Measurements from ENCODE around the gene ATP4B. TPM values are rescaled to one million over a fixed set of nuclear protein-coding genes. Genes with fewer than 3 reads are reported as not detected.

Gene ATP4B
- total RNA-seq, 4 donors from 2014 or later: not detected

DNA sequence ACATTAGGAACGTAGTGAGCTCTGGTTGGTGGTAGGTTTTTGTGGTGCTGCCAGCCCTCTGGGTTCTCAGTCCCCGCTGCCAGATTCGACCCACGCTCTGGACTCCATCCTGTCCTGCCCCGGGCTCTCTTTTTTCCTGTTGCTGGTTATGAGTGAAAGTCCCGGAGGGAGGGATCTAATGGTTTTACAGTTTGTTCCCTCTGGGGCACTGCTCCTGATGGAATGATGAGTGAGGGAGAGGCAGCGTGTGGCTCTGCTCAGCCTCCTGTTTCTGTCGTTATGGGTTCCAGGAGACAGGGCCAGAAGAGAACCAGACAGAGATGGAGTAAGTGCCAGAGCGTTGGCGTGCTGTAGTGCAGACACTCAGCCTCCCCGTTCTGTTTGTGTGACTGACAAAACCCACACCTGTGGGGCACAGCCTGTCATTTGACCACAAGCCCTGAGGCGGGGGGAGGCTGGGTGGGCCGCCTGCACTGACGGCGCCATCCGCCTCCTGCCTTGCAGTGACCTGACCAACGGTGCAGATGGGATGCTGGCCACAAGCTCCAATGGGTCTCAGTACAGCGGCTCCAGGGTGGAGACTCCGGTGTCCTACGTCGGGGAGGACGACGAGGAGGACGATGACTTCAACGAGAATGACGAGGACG lies 18.3 kb downstream of the ATP4B start:
- Histone ChIP-seq H3K27ac (no peak overlapping the region), H3K4me3 (no peak overlapping the region), H3K27me3 (no peaks in the 10 kb centered on the region), H3K9me3 (no peaks in the 10 kb centered on the region), H3K36me3 (peaks cover 0 to 68% (median 13%) of the 10 kb centered on the region in 3 donors), H3K4me1 (no peaks in the 10 kb centered on the region)
- TF ChIP-seq CTCF (IDR thresholded peaks at IDR 0.05) (no peak), POLR2A (IDR thresholded peaks at IDR 0.05) (no peak), EP300 (IDR thresholded peaks at IDR 0.05) (no peak)
- peak in 1 of 2 donors; percentile 5 for DNase-seq (ENCODE audit: low spot score in 2 of 2)
- 93% methylated on average over 27 of the region's 27 CpGs for WGBS, 2 donors

- no peaks in the 10 kb centered on the region for H3K4me1 ChIP-seq
- H3K27me3 ChIP-seq: no peaks in the 10 kb centered on the region
- 94 to 96% methylated on average over 8 of the region's 8 CpGs for WGBS, 2 donors
- TF ChIP-seq CTCF (IDR thresholded peaks at IDR 0.05) (no peak), POLR2A (IDR thresholded peaks at IDR 0.05) (no peak), EP300 (IDR thresholded peaks at IDR 0.05) (no peak)
- no peak overlapping the region for H3K4me3 ChIP-seq
- DNase-seq (ENCODE audit: low spot score in 2 of 2): peak in 1 of 2 donors; percentile 2
- no peaks in the 10 kb centered on the region for H3K9me3 ChIP-seq
- no peak overlapping the region for H3K27ac ChIP-seq
- peaks cover 0 to 78% (median 17%) of the 10 kb centered on the region in 3 donors for H3K36me3 ChIP-seq
Observed at GRCh38 chr13:113638806-113639205, 19.2 kb downstream of the ATP4B start.

GRCh38 chr13:113638173-113638746 lies 19.7 kb downstream of the ATP4B start:
- Histone ChIP-seq H3K27ac (no peak overlapping the region), H3K27me3 (no peaks in the 10 kb centered on the region), H3K9me3 (no peaks in the 10 kb centered on the region), H3K36me3 (peaks cover 0 to 83% (median 17%) of the 10 kb centered on the region in 3 donors), H3K4me3 (no peak overlapping the region), H3K4me1 (no peaks in the 10 kb centered on the region)
- 96 to 97% methylated on average over 37 of the region's 37 CpGs for WGBS, 2 donors
- TF ChIP-seq CTCF (IDR thresholded peaks at IDR 0.05) (no peak), EP300 (IDR thresholded peaks at IDR 0.05) (no peak), POLR2A (IDR thresholded peaks at IDR 0.05) (no peak)
- peak in 1 of 2 donors; percentile 10 for DNase-seq (ENCODE audit: low spot score in 2 of 2)

DNA sequence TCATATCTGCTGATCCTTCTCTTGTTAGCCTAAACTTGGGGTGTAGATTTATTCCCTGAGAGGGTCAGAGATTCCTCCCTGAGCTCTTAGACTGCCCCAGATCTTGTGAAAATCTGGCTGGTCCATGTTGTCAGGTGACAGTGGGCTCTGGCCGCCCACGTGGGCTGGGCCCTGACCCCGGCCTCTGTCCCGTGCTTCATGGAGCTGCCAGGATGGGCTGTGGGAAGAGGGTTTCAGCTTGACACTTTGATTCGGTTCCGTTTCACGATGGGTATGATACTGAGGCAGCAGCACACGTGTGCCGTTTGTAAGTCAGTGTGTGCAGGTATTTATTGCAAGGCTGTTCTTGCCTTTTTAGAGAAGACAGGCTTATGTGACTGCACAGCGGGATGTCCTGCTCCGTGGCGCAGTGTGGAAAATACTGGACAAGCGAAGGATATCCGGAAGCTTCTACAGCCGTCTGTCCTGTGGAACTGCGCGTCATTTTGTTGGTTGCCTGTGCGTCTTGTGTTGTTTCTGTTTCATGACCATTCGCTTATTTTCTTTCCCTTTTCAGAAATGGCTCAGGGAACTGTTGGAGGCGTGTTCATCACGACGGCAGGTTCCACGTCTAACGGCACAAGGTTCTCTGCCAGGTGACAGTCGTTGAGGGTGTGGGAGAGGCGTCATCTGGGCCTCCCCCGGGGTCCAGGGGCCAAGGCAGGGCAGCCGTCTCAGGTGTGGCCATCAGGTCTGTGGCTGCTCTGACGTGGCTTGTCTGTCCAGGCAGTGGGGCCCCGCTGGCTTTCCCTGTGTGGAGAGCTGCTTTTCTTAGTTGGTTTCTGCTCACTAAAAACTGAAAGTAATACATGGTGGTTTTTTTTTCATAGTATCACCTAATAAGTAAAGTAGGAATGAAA lies 20.5 kb downstream of the ATP4B start:
- Histone ChIP-seq H3K27ac (no peak overlapping the region), H3K36me3 (peaks cover 0 to 91% (median 17%) of the 10 kb centered on the region in 3 donors), H3K4me1 (no peaks in the 10 kb centered on the region), H3K9me3 (no peaks in the 10 kb centered on the region), H3K4me3 (no peak overlapping the region), H3K27me3 (no peaks in the 10 kb centered on the region)
- TF ChIP-seq EP300 (IDR thresholded peaks at IDR 0.05): no peak
- no peak for TF ChIP-seq CTCF (IDR thresholded peaks at IDR 0.05)
- no peak for TF ChIP-seq POLR2A (IDR thresholded peaks at IDR 0.05)
- no peak for DNase-seq (ENCODE audit: low spot score in 2 of 2)
- WGBS, 2 donors: 92 to 96% methylated on average over 30 of the region's 30 CpGs
